Heart left ventricle (tissue), 16 donors: ENCODE measurements around the gene ARPP21. TPM values are rescaled to one million over a fixed set of nuclear protein-coding genes. Genes with fewer than 3 reads are reported as not detected.

Experiments used
- ATAC-seq, 4 donors: fragments of 200-7000 bp; cut with Tn5 transposase; one replicate each; pipeline ENCODE4 v1.9.1; 2020 to 2022; ENCODE audit warnings: moderate library complexity in 4 of 4, mild to moderate bottlenecking in 3 of 4, moderate number of reproducible peaks in 1 of 4
- DNase-seq, 5 donors: peaks; one replicate each; pipeline ENCODE4 v3.0.0-alpha.2; 2020
- H3K27ac ChIP-seq, 12 donors: fragments of 200-600 bp; sonication (generic) in 4 of 12; one replicate each; pipeline versions ENCODE4 v1.5.0 to v1.8.0; 2016 to 2022; ENCODE audit warnings: mild to moderate bottlenecking in 2 of 12
- H3K27me3 ChIP-seq, 9 donors: fragments of 200-600 bp; sonication (generic) in 2 of 9; one replicate each; pipeline versions ENCODE4 v1.5.1 to v1.8.0; 2016 to 2022; ENCODE audit warnings: mild to moderate bottlenecking in 3 of 9
- H3K36me3 ChIP-seq, 9 donors: fragments of 200-600 bp; sonication (generic) in 2 of 9; one replicate each; pipeline versions ENCODE4 v1.5.0 to v1.8.0; 2018 to 2022; ENCODE audit warnings: mild to moderate bottlenecking in 2 of 9
- H3K4me1 ChIP-seq, 12 donors: fragments of 200-600 bp; sonication (generic) in 4 of 12; one replicate each; pipeline versions ENCODE4 v1.5.0 to v1.8.0; 2016 to 2022; ENCODE audit warnings: mild to moderate bottlenecking in 3 of 12
- H3K4me3 ChIP-seq, 12 donors: fragments of 200-600 bp; sonication (generic) in 4 of 12; one replicate each; pipeline versions ENCODE4 v1.5.0 to v1.8.0; 2017 to 2022; ENCODE audit warnings: mild to moderate bottlenecking in 9 of 12, moderate library complexity in 4 of 12
- H3K9me3 ChIP-seq, 12 donors: fragments of 200-600 bp; sonication (generic) in 4 of 12; one replicate each; pipeline versions ENCODE4 v1.5.0 to v1.8.0; 2016 to 2022; ENCODE audit warnings: mild to moderate bottlenecking in 1 of 12
- POLR2A ChIP-seq, 2 donors: fragments of 450-650 bp; IDR thresholded peaks; one replicate each; pipeline ENCODE4 v1.6.1; 2017; ENCODE audit warnings: antibody characterized with exemption in 2 of 2, mild to moderate bottlenecking in 2 of 2, moderate library complexity in 2 of 2
- WGBS, 4 donors: extraction: QIAGEN DNeasy Blood & Tissue Kit in 2 of 4; methylation state at CpG; one replicate each; pipeline versions ENCODE4 v1.1.5 to v1.1.7; 2013 to 2018; 5-methylcytosine and 5-hydroxymethylcytosine counted together
- intact Hi-C, 10 donors: fragments of 100-400 bp; cut with DNase I; formaldehyde crosslinking; loops; one replicate each; pipeline versions ENCODE4 v1.11.1 to v1.14.2; 2022
- polyA plus RNA-seq, 2 donors: library from polyadenylated mRNA; stranded (reverse); fragments of 200-250 nt; gene quantifications; one replicate each; pipeline ENCODE4 v1.2.3, GENCODE V29; 2013
- total RNA-seq, 9 donors: library from RNA; depleted of rRNA in 2 of 9; stranded (reverse); fragments of >200 nt in 2 of 9; fragmentation: NEBNext Ultra II Directional in 3 of 9; extraction: Animal tissue kit (Norgen Biotek cat#: 25700) in 3 of 9; gene quantifications; one replicate each; pipeline versions ENCODE4 v1.1.0 to v1.2.4, GENCODE V29; 2016 to 2023
- TF ChIP-seq, protein P1 (sequence below), 12 donors: fragments of 200-600 bp; sonication (generic) in 4 of 12; IDR thresholded peaks; one replicate each; pipeline versions ENCODE4 v1.5.0 to v1.8.0; 2018 to 2022; ENCODE audit warnings: antibody characterized with exemption in 12 of 12, mild to moderate bottlenecking in 5 of 12
- donor health status: ischemic (EF 13 %, LVEDD 7.1; RV severe dilation, severe dysfunction).
- donor health status: healthy with polysubstance abuse.
- donor health status: DM: no; HTN: yes; CAD: no.
- donor health status: DM: no; HTN: no; CAD: no.
- donor health status: ischemic (EF 25% LVEDD 6.9; RV normal size, moderate dysfunction).
- donor health status: ischemic (EF 25% LVEDD 5.7; RV mildly dilated, moderate dysfunction).
- donor health status: healthy.
- donor health status: DM: yes; HTN: yes; CAD: no.
- donor health status: ischemic (EF 35%, LVEDD 5.7; RV mildly dilated, moderate dysfunction).
- donor health status: nonischemic (EF 11% LVEDD 7.7; RV severe dilation, severe dysfunction).
- donor health status: DM: yes; HTN: yes; CAD: no.
- donor health status: PGD.
- donor health status: ischemic (EF 29% LVEDD 5.4; RV normal size, mild dysfunction).
- donor health status: nonischemic (EF 23%, LVEDD 6.1; RV moderate dilation, normal function).

Gene ARPP21
- total and polyA plus RNA-seq, 11 donors: 0.01 to 0.98 TPM; not detected in 9

DNA sequence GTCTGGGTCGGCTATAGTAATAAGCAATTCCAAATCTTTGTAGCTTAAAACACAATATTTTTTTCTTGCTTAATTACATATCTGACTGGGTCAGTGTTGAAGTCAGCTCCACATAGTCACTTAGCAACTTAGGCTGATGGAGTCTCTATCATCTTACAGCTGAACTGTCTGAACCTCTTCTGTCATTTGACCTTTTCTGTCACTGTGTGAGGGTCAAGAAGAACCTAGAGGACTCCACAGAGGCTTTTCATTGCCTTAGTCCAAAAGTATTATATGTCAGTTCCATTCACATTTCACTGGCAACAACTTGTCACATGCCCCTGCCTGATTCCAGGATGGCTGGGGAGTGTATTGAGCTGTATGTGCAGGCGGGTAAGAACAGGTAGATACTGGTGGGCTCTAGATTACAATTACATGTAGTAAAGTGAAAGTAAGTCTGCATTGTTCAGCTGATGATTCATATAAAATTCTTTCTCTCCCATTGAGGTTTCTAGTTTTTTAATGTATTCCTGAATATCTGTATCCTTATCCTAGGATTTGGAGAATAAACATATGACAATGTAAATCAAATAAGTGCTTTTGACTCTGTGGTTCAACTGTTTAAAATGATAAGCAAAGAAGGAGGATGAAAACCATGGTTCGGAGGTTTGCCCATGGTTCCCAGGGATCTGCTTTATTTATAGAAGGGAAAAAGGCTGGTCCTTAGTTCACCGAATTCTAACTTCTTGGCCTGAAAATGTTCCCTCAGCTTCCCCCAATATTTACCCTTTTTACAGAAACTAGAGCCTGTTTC, 5.8 kb upstream of the ARPP21 start:
- H3K27ac ChIP-seq: no peak overlapping the region
- peaks cover 0 to 14% (median under 1%) of the 10 kb centered on the region in 9 donors for H3K27me3 ChIP-seq
- intact Hi-C loops: no loop called here
- no peak for ATAC-seq
- WGBS, 4 donors: 60 to 82% (median 74%) methylated on average over 4 of the region's 4 CpGs
- H3K9me3 ChIP-seq: no peaks in the 10 kb centered on the region
- no peaks in the 10 kb centered on the region for H3K4me1 ChIP-seq
- no peak for TF ChIP-seq POLR2A (IDR thresholded peaks at IDR 0.05)
- TF ChIP-seq, protein P1, sequence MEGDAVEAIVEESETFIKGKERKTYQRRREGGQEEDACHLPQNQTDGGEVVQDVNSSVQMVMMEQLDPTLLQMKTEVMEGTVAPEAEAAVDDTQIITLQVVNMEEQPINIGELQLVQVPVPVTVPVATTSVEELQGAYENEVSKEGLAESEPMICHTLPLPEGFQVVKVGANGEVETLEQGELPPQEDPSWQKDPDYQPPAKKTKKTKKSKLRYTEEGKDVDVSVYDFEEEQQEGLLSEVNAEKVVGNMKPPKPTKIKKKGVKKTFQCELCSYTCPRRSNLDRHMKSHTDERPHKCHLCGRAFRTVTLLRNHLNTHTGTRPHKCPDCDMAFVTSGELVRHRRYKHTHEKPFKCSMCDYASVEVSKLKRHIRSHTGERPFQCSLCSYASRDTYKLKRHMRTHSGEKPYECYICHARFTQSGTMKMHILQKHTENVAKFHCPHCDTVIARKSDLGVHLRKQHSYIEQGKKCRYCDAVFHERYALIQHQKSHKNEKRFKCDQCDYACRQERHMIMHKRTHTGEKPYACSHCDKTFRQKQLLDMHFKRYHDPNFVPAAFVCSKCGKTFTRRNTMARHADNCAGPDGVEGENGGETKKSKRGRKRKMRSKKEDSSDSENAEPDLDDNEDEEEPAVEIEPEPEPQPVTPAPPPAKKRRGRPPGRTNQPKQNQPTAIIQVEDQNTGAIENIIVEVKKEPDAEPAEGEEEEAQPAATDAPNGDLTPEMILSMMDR (IDR thresholded peaks at IDR 0.05): no peak
- no peak for DNase-seq
- H3K36me3 ChIP-seq: no peaks in the 10 kb centered on the region
- no peak overlapping the region for H3K4me3 ChIP-seq

DNA sequence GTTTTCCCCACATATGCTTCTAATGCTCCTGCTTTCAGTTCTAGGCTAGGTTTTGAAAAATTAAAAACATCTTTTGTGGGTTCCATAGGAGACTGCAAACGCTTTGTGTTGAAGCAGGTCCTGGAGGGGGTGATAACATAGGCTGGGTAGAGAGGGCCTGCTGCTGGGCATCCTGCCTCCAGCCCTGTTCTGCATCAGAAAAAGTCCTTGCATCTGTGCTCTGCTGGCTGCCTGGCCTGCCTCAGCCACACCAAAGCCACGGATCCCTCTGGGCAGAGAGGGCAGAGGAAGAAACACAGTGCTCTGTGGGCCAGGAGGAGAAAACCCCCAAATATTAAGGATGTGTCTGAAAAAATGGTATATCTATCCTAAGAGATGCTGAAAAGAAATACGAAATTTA, 3.9 kb upstream of the ARPP21 start:
- 70 to 75% (median 73%) methylated on average over 3 of the region's 3 CpGs for WGBS, 4 donors
- H3K27me3 ChIP-seq: peaks cover 11 to 29% (median 19%) of the 10 kb centered on the region in 9 donors
- DNase-seq (no peak), ATAC-seq (no peak)
- H3K9me3 ChIP-seq: no peaks in the 10 kb centered on the region
- no peak for TF ChIP-seq POLR2A (IDR thresholded peaks at IDR 0.05)
- TF ChIP-seq, protein P1 (IDR thresholded peaks at IDR 0.05): no peak
- H3K36me3 ChIP-seq: no peaks in the 10 kb centered on the region
- intact Hi-C loops: no loop called here
- H3K27ac ChIP-seq: no peak overlapping the region
- H3K4me1 ChIP-seq: peaks cover 0 to 13% (median 0%) of the 10 kb centered on the region in 12 donors
- H3K4me3 ChIP-seq: no peak overlapping the region

DNA sequence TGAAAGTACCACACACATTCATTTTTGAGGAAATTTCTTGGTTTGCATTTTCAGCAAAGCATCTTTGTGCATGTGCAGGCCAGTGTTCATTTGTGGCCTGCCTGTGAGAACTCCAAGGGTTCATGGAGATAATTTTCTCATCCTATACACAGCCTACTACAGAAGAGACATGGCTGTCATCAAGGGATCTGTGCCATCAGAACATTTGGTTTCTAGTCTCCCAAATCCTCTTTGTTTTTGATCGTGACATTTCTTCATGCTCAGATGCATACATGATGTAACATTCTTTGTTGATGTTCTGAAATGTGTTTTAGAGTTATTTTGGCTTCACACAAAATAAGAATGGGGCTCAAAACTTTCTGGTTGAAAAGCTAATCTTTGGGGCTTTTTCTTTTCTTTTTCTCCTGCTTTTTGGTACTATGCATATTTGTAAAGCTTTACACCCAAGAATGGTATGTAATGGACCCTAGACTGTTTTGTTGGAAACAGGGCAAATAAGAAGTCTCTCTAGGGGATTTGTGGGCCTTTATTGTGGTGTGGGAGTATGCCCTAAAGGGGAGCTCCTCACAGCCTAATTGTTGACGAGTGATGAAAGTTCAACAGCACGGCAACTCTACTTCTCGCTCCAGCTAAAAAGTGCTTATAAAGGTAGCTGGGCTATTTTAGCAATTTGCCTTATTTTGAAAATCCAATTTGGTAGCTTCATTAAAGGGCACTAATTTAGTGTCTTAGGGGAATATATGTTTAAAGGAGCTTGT, 3.2 kb upstream of the ARPP21 start:
- Histone ChIP-seq H3K27me3 (peaks cover 11 to 36% (median 24%) of the 10 kb centered on the region in 9 donors), H3K9me3 (no peaks in the 10 kb centered on the region), H3K36me3 (no peaks in the 10 kb centered on the region), H3K4me1 (peaks cover 0 to 13% (median 0%) of the 10 kb centered on the region in 12 donors), H3K4me3 (no peak overlapping the region), H3K27ac (no peak overlapping the region)
- ATAC-seq (no peak), DNase-seq (no peak)
- TF ChIP-seq, protein P1 (IDR thresholded peaks at IDR 0.05): no peak
- TF ChIP-seq POLR2A (IDR thresholded peaks at IDR 0.05): no peak
- intact Hi-C loops: no loop called here
- WGBS, 4 donors: 88 to 90% (median 89%) methylated on average over 4 of the region's 4 CpGs
